DOHH2 (cell line): Measurements from ENCODE around the gene HERC2.

Experiments
- H3F3A ChIP-seq: fragments of 200-600 bp; sonication (generic), shearing (Covaris generic); 2 replicates; pipeline ENCODE4 v1.6.0; 2016; ENCODE audit warnings: antibody characterized with exemption, mild to moderate bottlenecking; ENCODE audit not compliant: control insufficient read depth, insufficient read depth
- H3K27ac ChIP-seq: fragments of 200-600 bp; sonication (generic); 2 replicates; pipeline ENCODE4 v1.5.1; 2014; ENCODE audit warnings: low read depth, mild to moderate bottlenecking, low read length, moderate library complexity
- H3K27me3 ChIP-seq: fragments of 200-600 bp; sonication (generic); 2 replicates; pipeline ENCODE4 v1.6.1; 2014; ENCODE audit warnings: mild to moderate bottlenecking, low read length, mixed read lengths; ENCODE audit not compliant: control insufficient read depth
- H3K36me3 ChIP-seq: fragments of 200-600 bp; sonication (generic); 2 replicates; pipeline ENCODE4 v1.6.1; 2014; ENCODE audit warnings: mild to moderate bottlenecking, low read length, moderate library complexity, mixed read lengths; ENCODE audit not compliant: control insufficient read depth
- H3K4me1 ChIP-seq: fragments of 200-600 bp; sonication (generic); 2 replicates; pipeline ENCODE4 v1.6.1; 2014; ENCODE audit warnings: mild to moderate bottlenecking, low read length, mixed read lengths; ENCODE audit not compliant: control insufficient read depth
- H3K4me2 ChIP-seq: fragments of 200-600 bp; sonication (generic); 2 replicates; pipeline ENCODE4 v1.6.0; 2014; ENCODE audit warnings: mild to moderate bottlenecking, low read length, moderate library complexity
- H3K4me3 ChIP-seq: fragments of 200-600 bp; sonication (generic); 2 replicates; pipeline ENCODE4 v1.5.1; 2014; ENCODE audit warnings: mild to moderate bottlenecking, low read length, mixed read lengths
- H3K79me2 ChIP-seq: fragments of 200-600 bp; sonication (generic); 2 replicates; pipeline ENCODE4 v1.6.1; 2014; ENCODE audit warnings: mild to moderate bottlenecking, low read length, mixed read lengths; ENCODE audit not compliant: control insufficient read depth
- H3K9me2 ChIP-seq: fragments of 200-600 bp; sonication (generic); replicated peaks from 2 replicates; pipeline ENCODE4 v1.6.1; 2014; ENCODE audit warnings: mild to moderate bottlenecking, low read length, mixed read lengths; ENCODE audit not compliant: control insufficient read depth
- H3K9me3 ChIP-seq: fragments of 200-600 bp; sonication (generic); 2 replicates; pipeline ENCODE4 v1.6.1; 2014; ENCODE audit warnings: antibody characterized with exemption, low read length, mixed read lengths; ENCODE audit not compliant: control insufficient read depth, insufficient read depth
- H4K20me1 ChIP-seq: fragments of 200-600 bp; sonication (generic); 2 replicates; pipeline ENCODE4 v1.6.0; 2014; ENCODE audit warnings: low read depth, mild to moderate bottlenecking, antibody characterized with exemption, low read length, moderate library complexity; ENCODE audit not compliant: control insufficient read depth, insufficient read depth
- CTCF ChIP-seq: fragments of 200-600 bp; sonication (generic); IDR thresholded peaks from one replicate; pipeline ENCODE4 v1.5.1; 2014; ENCODE audit warnings: antibody characterized with exemption, mild to moderate bottlenecking, low read depth, low read length; ENCODE audit not compliant: poor library complexity, severe bottlenecking
- EZH2phosphoT487 ChIP-seq: fragments of 200-600 bp; sonication (generic); IDR thresholded peaks from 2 replicates; pipeline ENCODE4 v1.6.1; 2017; ENCODE audit warnings: borderline replicate concordance, mild to moderate bottlenecking, antibody characterized with exemption, low read length, moderate library complexity, mixed read lengths

Gene HERC2

GRCh38 chr15:28079313-28079969 is 242.5 kb downstream of the HERC2 start:
- no peak for TF ChIP-seq EZH2phosphoT487
- TF ChIP-seq CTCF, result no peak
- Histone ChIP-seq H3K9me2 (no peaks in the 10 kb centered on the region), H3K9me3 (no peaks in the 10 kb centered on the region), H3K36me3 (no peaks in the 10 kb centered on the region), H3K4me3 (no peak overlapping the region), H3K4me2 (no peak overlapping the region), H3K27me3 (no peaks in the 10 kb centered on the region), H3F3A (no peaks in the 10 kb centered on the region), H3K79me2 (no peaks in the 10 kb centered on the region), H4K20me1 (no peaks in the 10 kb centered on the region), H3K4me1 (no peaks in the 10 kb centered on the region), H3K27ac (no peak overlapping the region)

DNA sequence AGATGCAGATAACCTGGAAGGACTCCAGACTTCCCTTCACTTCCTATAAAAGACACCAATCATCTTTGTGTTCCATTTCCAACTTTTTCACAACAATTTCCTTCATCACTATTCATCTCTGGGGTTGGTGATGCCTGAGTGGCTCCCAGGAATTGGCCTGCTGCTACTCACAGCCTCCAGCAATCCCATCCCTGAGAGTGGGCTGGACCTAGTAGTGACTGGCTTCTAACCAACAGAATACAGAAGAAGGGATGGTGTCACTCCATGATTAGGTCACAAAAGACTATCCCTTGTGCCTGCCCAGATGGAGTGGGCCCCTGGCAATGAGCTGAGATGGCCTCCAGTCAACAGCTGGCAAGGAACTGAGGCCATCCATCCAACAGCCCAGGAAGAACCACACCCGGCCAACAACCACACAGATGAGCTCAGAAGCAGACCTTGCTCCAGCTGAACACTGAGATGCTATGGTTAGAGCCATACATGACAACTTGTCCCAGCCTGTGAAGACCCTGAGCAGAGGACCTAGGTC is 243.7 kb downstream of the HERC2 start:
- no peak for TF ChIP-seq EZH2phosphoT487
- no peak for TF ChIP-seq CTCF
- no peaks in the 10 kb centered on the region for H3K4me1 ChIP-seq
- H4K20me1 ChIP-seq, result no peaks in the 10 kb centered on the region
- no peak overlapping the region for H3K4me2 ChIP-seq
- H3K36me3 ChIP-seq, result no peaks in the 10 kb centered on the region
- H3K4me3 ChIP-seq, result no peak overlapping the region
- no peaks in the 10 kb centered on the region for H3K27me3 ChIP-seq
- H3K9me2 ChIP-seq, result no peaks in the 10 kb centered on the region
- no peaks in the 10 kb centered on the region for H3K9me3 ChIP-seq
- no peaks in the 10 kb centered on the region for H3K79me2 ChIP-seq
- no peaks in the 10 kb centered on the region for H3F3A ChIP-seq
- no peak overlapping the region for H3K27ac ChIP-seq

GRCh38 chr15:28075573-28075972 is 246.4 kb downstream of the HERC2 start:
- Histone ChIP-seq H3K9me3 (no peaks in the 10 kb centered on the region; the same call in 1 of the 2 replicates), H3K27ac (no peak overlapping the region)

More at GRCh38 chr15:28075573-28075972, 246.4 kb downstream of the HERC2 start:
- Histone ChIP-seq H4K20me1 (no peaks in the 10 kb centered on the region), H3K27me3 (no peaks in the 10 kb centered on the region), H3K4me3 (no peak overlapping the region), H3F3A (no peaks in the 10 kb centered on the region), H3K4me1 (no peaks in the 10 kb centered on the region), H3K4me2 (no peak overlapping the region), H3K79me2 (no peaks in the 10 kb centered on the region), H3K9me2 (no peaks in the 10 kb centered on the region), H3K36me3 (no peaks in the 10 kb centered on the region)
- TF ChIP-seq CTCF (no peak), EZH2phosphoT487 (no peak)
